ENCODE measurements around the gene ZSCAN32. TPM values are rescaled to one million over a fixed set of nuclear protein-coding genes. Genes with fewer than 3 reads are reported as not detected.

The ZSCAN32 gene
- total and polyA plus RNA-seq, 2 of the 8 experiments (the other 6 are each of a cell fraction or from before 2014, with no cell fraction given): 13.4 to 22.0 TPM

DNA sequence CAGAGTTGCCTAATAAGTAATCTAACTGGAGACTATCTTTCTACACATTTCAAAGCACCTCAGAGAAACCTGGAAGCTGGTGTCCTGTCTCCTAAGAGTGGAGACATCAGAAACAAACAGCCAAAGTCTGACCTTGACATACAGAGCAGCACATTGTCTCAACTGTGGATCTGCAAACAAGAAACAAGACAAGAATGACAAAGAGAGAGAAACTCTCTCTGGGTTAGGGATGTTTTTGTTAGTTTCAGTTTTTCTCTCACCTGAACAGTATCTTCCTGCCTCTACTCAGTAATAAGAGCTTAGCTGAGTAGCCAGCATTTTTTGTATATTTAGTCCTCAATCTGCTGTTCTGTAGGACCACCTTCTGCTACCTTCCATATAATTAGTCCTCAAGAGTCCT, 33.6 kb upstream of the ZSCAN32 start (continued):
- TF ChIP-seq, protein P1, sequence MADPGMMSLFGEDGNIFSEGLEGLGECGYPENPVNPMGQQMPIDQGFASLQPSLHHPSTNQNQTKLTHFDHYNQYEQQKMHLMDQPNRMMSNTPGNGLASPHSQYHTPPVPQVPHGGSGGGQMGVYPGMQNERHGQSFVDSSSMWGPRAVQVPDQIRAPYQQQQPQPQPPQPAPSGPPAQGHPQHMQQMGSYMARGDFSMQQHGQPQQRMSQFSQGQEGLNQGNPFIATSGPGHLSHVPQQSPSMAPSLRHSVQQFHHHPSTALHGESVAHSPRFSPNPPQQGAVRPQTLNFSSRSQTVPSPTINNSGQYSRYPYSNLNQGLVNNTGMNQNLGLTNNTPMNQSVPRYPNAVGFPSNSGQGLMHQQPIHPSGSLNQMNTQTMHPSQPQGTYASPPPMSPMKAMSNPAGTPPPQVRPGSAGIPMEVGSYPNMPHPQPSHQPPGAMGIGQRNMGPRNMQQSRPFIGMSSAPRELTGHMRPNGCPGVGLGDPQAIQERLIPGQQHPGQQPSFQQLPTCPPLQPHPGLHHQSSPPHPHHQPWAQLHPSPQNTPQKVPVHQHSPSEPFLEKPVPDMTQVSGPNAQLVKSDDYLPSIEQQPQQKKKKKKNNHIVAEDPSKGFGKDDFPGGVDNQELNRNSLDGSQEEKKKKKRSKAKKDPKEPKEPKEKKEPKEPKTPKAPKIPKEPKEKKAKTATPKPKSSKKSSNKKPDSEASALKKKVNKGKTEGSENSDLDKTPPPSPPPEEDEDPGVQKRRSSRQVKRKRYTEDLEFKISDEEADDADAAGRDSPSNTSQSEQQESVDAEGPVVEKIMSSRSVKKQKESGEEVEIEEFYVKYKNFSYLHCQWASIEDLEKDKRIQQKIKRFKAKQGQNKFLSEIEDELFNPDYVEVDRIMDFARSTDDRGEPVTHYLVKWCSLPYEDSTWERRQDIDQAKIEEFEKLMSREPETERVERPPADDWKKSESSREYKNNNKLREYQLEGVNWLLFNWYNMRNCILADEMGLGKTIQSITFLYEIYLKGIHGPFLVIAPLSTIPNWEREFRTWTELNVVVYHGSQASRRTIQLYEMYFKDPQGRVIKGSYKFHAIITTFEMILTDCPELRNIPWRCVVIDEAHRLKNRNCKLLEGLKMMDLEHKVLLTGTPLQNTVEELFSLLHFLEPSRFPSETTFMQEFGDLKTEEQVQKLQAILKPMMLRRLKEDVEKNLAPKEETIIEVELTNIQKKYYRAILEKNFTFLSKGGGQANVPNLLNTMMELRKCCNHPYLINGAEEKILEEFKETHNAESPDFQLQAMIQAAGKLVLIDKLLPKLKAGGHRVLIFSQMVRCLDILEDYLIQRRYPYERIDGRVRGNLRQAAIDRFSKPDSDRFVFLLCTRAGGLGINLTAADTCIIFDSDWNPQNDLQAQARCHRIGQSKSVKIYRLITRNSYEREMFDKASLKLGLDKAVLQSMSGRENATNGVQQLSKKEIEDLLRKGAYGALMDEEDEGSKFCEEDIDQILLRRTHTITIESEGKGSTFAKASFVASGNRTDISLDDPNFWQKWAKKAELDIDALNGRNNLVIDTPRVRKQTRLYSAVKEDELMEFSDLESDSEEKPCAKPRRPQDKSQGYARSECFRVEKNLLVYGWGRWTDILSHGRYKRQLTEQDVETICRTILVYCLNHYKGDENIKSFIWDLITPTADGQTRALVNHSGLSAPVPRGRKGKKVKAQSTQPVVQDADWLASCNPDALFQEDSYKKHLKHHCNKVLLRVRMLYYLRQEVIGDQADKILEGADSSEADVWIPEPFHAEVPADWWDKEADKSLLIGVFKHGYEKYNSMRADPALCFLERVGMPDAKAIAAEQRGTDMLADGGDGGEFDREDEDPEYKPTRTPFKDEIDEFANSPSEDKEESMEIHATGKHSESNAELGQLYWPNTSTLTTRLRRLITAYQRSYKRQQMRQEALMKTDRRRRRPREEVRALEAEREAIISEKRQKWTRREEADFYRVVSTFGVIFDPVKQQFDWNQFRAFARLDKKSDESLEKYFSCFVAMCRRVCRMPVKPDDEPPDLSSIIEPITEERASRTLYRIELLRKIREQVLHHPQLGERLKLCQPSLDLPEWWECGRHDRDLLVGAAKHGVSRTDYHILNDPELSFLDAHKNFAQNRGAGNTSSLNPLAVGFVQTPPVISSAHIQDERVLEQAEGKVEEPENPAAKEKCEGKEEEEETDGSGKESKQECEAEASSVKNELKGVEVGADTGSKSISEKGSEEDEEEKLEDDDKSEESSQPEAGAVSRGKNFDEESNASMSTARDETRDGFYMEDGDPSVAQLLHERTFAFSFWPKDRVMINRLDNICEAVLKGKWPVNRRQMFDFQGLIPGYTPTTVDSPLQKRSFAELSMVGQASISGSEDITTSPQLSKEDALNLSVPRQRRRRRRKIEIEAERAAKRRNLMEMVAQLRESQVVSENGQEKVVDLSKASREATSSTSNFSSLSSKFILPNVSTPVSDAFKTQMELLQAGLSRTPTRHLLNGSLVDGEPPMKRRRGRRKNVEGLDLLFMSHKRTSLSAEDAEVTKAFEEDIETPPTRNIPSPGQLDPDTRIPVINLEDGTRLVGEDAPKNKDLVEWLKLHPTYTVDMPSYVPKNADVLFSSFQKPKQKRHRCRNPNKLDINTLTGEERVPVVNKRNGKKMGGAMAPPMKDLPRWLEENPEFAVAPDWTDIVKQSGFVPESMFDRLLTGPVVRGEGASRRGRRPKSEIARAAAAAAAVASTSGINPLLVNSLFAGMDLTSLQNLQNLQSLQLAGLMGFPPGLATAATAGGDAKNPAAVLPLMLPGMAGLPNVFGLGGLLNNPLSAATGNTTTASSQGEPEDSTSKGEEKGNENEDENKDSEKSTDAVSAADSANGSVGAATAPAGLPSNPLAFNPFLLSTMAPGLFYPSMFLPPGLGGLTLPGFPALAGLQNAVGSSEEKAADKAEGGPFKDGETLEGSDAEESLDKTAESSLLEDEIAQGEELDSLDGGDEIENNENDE (IDR thresholded peaks at IDR 0.05; ENCODE audit: insufficient replicate concordance, low read length): no peak

Data from H1 (cell line).